ENCODE measurements around the gene CST9. TPM values are rescaled to one million over a fixed set of nuclear protein-coding genes. Genes with fewer than 3 reads are reported as not detected.

The CST9 gene
- polyA plus RNA-seq, 1 donor = not detected

DNA sequence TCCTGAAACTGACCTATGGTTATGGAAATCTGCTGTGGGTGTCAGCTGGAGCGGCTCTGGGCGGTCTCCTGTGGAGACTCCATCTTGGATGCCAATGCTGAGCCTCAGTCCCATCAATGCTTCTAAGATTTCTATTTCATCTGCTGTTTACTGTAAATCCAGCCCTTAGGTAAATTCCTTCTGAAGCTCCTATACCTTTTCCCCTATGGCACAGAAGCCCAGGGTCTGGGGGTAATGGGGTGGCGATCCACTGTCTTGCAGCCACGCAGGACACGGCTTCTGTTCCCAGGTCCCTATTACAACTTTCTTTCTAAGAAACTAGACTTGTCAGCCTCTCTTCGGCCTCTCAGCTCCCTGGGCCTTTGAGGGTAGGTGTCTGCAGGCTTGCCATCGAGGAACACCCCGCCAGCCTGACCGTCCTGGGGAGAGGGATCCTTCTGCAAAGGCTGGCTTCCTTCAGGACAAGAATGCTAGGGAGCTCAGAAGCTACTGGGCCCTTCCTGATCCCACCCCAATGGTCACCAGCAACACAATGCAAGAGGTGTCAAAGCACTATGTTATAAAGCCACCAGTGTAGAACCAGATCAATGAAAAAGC, 25.6 kb upstream of the CST9 start:
- no CpG with 5 or more reads among the region's 9 CpGs for WGBS (ENCODE audit: insufficient coverage, low lambda C conversion rate)
- H3K27ac ChIP-seq (ENCODE audit: low read length) = no peak overlapping the region
- peaks cover 41% of the 10 kb centered on the region for H3K36me3 ChIP-seq (ENCODE audit: control insufficient read depth, insufficient read depth, low read length)

DNA sequence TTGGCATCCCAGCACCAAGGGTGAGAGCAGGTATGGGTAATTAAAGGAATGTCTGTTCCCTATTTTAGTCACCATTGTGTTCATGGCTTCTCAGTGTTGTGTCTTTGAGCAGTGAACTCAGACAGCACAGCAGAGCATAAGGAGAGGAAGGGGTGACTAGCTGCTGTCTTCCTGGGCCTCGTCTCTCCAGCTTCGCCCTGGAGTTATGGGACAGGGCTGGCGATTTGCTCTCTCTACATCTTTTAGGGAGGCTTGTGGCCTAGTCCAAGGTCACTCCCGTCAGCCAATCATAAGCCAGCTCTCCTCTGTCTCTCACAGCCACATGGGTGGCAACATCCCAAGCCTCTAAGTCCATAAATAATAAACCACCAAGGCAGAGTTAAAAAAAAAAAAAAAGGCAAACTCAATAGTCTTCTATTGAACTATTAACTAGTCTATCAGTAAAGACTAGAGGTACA, 24.7 kb upstream of the CST9 start:
- Histone ChIP-seq H3K27ac (ENCODE audit: low read length) (peak overlapping the region; percentile 85), H3K27me3 (ENCODE audit: control insufficient read depth, insufficient read depth, low read length) (no peaks in the 10 kb centered on the region), H3K4me1 (ENCODE audit: control insufficient read depth, insufficient read depth, low read length) (peaks cover 32% of the 10 kb centered on the region), H3K9me3 (ENCODE audit: control insufficient read depth, low read depth, low read length) (no peaks in the 10 kb centered on the region), H3K36me3 (ENCODE audit: control insufficient read depth, insufficient read depth, low read length) (peaks cover 38% of the 10 kb centered on the region), H3K4me3 (ENCODE audit: low read length) (no peak overlapping the region)
- DNase-seq = no peak
- no CpG with 5 or more reads among the region's 4 CpGs for WGBS (ENCODE audit: insufficient coverage, low lambda C conversion rate)

More for the DNA sequence above, 25.6 kb upstream of the CST9 start:
- Histone ChIP-seq H3K9me3 (ENCODE audit: control insufficient read depth, low read depth, low read length) (no peaks in the 10 kb centered on the region), H3K4me1 (ENCODE audit: control insufficient read depth, insufficient read depth, low read length) (peaks cover 33% of the 10 kb centered on the region), H3K4me3 (ENCODE audit: low read length) (no peak overlapping the region), H3K27me3 (ENCODE audit: control insufficient read depth, insufficient read depth, low read length) (no peaks in the 10 kb centered on the region)
- DNase-seq = no peak

DNA sequence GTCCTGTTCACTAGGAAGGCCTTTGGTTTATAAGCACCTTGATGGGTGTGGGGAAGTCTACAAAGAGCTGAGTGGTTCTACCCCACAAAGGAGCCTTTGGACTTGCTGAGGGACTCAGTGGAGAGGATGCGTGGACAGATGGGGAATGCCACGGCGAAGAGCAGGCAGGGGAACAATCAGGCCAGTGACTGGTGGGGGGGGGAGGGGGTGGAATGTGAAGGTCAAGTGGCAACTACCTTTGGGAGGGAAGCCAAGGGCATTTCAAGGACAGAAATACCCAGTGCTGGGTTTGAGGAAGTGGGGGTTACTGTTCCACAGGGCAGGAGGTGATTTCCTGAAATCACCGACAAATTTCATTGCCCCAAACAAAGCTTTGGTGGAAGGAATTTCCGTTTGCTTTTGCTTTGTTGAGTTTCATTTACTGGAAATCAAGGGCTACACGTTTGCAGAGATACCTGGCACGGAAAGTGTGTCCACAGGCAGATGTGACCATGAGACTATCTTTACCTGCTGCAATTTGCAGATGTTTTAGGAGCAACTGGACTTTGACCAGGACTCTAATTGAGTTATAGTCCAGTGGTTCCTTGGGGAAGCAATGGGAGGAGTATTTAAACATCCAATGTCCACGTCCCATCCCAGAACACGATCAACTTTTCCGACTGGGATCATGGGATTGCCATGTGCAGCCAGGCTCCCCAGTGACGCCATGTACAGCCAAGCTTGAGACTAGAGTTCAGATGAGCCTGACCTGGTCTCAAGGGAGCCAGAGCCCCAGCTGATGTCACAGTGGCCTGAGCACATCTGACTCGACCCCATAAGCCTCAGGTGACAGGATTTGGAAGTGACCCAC, 24.1 kb upstream of the CST9 start:
- H3K9me3 ChIP-seq (ENCODE audit: control insufficient read depth, low read depth, low read length) = no peaks in the 10 kb centered on the region
- peaks cover 32% of the 10 kb centered on the region for H3K36me3 ChIP-seq (ENCODE audit: control insufficient read depth, insufficient read depth, low read length)
- H3K27me3 ChIP-seq (ENCODE audit: control insufficient read depth, insufficient read depth, low read length) = no peaks in the 10 kb centered on the region
- DNase-seq = peak in 1 of 2 donors; percentile 40
- H3K27ac ChIP-seq (ENCODE audit: low read length) = peak overlapping the region; percentile 85
- H3K4me3 ChIP-seq (ENCODE audit: low read length) = no peak overlapping the region
- peaks cover 30% of the 10 kb centered on the region for H3K4me1 ChIP-seq (ENCODE audit: control insufficient read depth, insufficient read depth, low read length)
- WGBS (ENCODE audit: insufficient coverage, low lambda C conversion rate) = no CpG with 5 or more reads among the region's 12 CpGs

DNA sequence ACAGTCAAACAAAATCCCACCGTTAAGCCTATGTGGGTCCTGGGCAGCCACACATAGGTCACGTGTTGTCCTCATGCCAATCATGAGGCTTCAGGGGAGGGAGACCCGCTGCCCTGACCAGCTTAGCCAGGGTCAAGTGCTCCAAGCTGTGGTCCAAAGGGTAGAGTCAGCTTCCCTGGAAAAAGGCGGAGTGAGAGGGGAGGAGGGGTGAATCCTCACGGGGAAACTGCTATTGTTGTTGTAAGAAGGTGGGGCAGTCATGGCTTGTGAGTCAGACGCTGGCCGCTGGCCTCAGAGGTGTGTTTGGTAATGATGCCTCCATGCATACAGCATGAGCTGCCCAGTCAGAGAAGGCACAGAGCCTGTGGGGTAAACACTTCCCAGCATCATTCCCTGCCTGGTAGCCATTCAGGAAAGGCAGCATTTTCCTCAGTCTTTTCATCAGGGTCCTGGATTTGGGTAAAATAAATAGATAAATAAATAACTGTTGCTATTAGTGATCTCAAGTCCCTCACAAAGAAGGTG, 23.4 kb upstream of the CST9 start:
- WGBS (ENCODE audit: insufficient coverage, low lambda C conversion rate) = no CpG with 5 or more reads among the region's 7 CpGs
- no peak overlapping the region for H3K4me3 ChIP-seq (ENCODE audit: low read length)
- H3K27ac ChIP-seq (ENCODE audit: low read length) = peak overlapping the region; percentile 85
- peak; percentile 92 to 97 for DNase-seq
- no peaks in the 10 kb centered on the region for H3K9me3 ChIP-seq (ENCODE audit: control insufficient read depth, low read depth, low read length)
- H3K36me3 ChIP-seq (ENCODE audit: control insufficient read depth, insufficient read depth, low read length) = peaks cover 26% of the 10 kb centered on the region
- no peaks in the 10 kb centered on the region for H3K27me3 ChIP-seq (ENCODE audit: control insufficient read depth, insufficient read depth, low read length)
- peaks cover 31% of the 10 kb centered on the region for H3K4me1 ChIP-seq (ENCODE audit: control insufficient read depth, insufficient read depth, low read length)

DNA sequence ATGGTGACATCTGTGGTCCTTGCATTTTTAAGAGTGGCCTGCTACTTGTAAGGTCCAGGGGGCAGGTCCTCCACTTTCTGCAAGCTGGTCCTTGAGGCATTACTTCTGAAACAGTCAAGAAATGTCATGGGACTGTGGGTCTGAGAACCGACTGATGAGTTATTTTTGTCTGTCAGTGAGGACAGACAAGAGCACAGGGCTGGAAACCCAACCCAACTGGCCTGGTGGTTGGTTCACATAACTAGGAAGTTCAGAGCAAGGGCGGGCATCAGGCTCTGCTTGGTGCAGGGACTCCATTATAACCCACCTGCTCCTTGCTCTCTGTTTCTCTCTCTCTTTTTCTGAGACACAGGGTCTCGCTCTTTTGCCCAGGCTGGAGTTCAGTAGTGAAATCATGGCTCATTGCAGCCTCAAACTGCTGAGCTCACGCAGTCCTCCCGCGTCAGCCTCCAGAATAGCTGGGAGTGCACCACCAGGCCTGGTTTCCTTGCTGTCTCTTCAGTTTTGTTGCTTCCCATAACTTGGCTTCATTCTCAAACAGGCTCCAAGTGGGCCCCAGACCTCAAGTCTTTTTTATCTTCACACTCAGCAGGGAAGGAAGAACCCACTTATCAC, 22.8 kb upstream of the CST9 start:
- Histone ChIP-seq H3K36me3 (ENCODE audit: control insufficient read depth, insufficient read depth, low read length) (peaks cover 21% of the 10 kb centered on the region), H3K27ac (ENCODE audit: low read length) (peak overlapping the region; percentile 76), H3K4me1 (ENCODE audit: control insufficient read depth, insufficient read depth, low read length) (peaks cover 36% of the 10 kb centered on the region), H3K4me3 (ENCODE audit: low read length) (no peak overlapping the region), H3K9me3 (ENCODE audit: control insufficient read depth, low read depth, low read length) (no peaks in the 10 kb centered on the region), H3K27me3 (ENCODE audit: control insufficient read depth, insufficient read depth, low read length) (no peaks in the 10 kb centered on the region)
- no peak for DNase-seq
- WGBS (ENCODE audit: insufficient coverage, low lambda C conversion rate) = no CpG with 5 or more reads among the region's 6 CpGs

DNA sequence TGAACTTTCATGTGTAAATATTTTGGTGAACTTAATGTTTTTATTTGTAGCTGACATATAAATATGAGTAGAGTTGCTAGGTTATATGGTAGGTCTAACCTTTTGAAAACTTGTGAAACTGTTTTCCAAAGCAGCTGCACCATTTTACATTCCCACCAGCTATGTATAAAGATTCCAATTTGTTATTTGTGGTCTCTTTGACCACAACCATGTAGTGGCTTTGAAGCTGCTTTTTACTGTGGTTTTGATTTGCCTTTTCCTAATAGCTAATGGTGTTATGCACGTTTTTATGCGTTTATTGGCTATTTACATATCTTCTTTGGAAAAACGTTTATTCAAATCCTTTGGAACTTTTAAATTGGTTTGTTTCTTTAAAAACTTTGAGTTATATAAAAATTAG, 21.8 kb upstream of the CST9 start:
- H3K9me3 ChIP-seq (ENCODE audit: control insufficient read depth, low read depth, low read length) = no peaks in the 10 kb centered on the region
- H3K4me3 ChIP-seq (ENCODE audit: low read length) = no peak overlapping the region
- no peak overlapping the region for H3K27ac ChIP-seq (ENCODE audit: low read length)
- 64% methylated on average over 3 of the region's 3 CpGs for WGBS (ENCODE audit: insufficient coverage, low lambda C conversion rate)
- H3K36me3 ChIP-seq (ENCODE audit: control insufficient read depth, insufficient read depth, low read length) = peaks cover 12% of the 10 kb centered on the region
- no peak for DNase-seq
- peaks cover 36% of the 10 kb centered on the region for H3K4me1 ChIP-seq (ENCODE audit: control insufficient read depth, insufficient read depth, low read length)
- H3K27me3 ChIP-seq (ENCODE audit: control insufficient read depth, insufficient read depth, low read length) = no peaks in the 10 kb centered on the region

DNA sequence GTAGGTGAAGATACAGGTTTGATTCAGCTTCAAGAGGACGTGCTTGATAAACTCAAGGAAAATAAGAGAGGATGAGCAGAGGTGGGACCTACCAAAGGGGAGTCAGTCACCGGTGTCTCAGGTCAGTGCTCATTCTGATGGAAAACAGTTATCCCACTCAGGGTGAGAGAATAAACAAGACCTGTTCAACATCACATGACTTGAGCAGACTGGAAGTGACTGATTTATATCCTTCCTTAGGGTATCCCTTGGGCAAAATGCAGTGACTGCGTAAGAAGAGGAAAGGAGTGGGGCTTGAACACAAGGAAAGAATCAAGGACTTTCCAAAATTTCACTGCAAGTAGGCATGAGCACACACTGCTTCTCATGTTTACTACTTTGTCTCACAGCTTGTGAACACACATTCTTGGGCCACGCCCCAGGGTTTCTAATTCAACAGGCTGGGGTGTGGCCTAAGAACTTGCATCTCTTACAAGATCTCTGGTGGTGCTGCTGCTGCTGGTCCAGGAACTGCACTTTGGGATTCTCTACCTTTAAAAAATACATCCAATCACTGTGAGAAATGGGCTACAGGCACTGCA, 20.4 kb upstream of the CST9 start:
- no peaks in the 10 kb centered on the region for H3K27me3 ChIP-seq (ENCODE audit: control insufficient read depth, insufficient read depth, low read length)
- WGBS (ENCODE audit: insufficient coverage, low lambda C conversion rate) = 20% methylated on average over 1 of the region's 4 CpGs

DNA sequence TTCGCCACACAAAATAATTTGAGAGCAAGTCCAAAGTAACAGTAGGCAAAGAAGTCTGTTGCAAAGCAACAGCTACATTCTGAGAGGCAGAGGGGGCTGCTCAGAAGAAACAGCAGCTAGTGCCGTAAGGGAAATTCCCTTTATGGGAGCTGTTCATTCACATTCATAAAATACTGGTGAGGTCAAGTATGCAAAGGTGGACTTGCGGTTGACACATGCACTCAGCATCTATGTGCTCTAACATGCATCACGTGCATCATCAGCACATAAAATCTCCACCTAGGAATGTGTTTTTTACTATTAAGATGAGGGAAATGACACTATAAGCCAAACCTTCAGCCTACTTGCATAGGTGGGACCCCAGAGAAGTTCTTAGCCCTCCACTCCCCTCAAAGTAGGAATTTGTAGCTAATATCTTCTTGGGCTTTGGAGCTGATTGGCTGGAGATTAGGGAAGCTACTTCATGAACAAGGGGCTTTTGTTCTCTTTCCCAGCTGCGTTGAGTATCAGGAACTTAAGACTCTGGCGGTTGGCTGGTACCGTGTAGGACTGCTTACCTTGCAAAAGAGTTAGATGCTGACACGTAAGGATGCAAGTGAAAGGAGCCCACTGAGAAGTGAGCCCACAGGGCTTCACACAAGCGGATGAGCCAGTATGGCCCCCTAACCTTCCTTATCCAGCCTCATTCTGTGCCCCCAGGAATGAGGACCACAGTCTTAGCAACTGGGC, 19.7 kb upstream of the CST9 start:
- Histone ChIP-seq H3K4me3 (ENCODE audit: low read length) (no peak overlapping the region), H3K9me3 (ENCODE audit: control insufficient read depth, low read depth, low read length) (no peaks in the 10 kb centered on the region), H3K27ac (ENCODE audit: low read length) (no peak overlapping the region), H3K27me3 (ENCODE audit: control insufficient read depth, insufficient read depth, low read length) (no peaks in the 10 kb centered on the region), H3K36me3 (ENCODE audit: control insufficient read depth, insufficient read depth, low read length) (no peaks in the 10 kb centered on the region), H3K4me1 (ENCODE audit: control insufficient read depth, insufficient read depth, low read length) (peaks cover 36% of the 10 kb centered on the region)
- peak in 1 of 2 donors; percentile 43 for DNase-seq
- 80% methylated on average over 1 of the region's 9 CpGs for WGBS (ENCODE audit: insufficient coverage, low lambda C conversion rate)

More for the DNA sequence above, 20.4 kb upstream of the CST9 start:
- Histone ChIP-seq H3K27ac (ENCODE audit: low read length) (no peak overlapping the region), H3K4me3 (ENCODE audit: low read length) (no peak overlapping the region), H3K36me3 (ENCODE audit: control insufficient read depth, insufficient read depth, low read length) (no peaks in the 10 kb centered on the region), H3K9me3 (ENCODE audit: control insufficient read depth, low read depth, low read length) (no peaks in the 10 kb centered on the region), H3K4me1 (ENCODE audit: control insufficient read depth, insufficient read depth, low read length) (peaks cover 36% of the 10 kb centered on the region)
- DNase-seq = peak in 1 of 2 donors; percentile 44

DNA sequence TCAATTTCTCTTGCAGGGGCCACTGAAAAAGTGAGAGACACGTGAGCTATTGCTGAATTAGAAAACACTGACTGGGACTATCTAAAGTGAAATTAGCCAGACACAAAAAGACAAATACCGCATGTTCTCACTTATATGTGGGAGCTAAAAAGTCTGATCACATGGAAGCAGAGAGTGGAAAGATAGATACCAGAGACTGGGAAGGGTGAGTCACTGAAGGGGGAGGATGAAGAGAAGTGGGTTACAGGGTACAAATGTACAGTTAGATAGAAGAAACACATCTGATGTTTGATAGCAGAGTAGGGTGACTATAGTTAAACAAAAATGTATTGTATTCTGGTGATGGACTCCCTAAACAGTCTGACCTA, 18.6 kb upstream of the CST9 start:
- no peaks in the 10 kb centered on the region for H3K9me3 ChIP-seq (ENCODE audit: control insufficient read depth, low read depth, low read length)
- H3K27ac ChIP-seq (ENCODE audit: low read length) = peak overlapping the region; percentile 68
- H3K4me1 ChIP-seq (ENCODE audit: control insufficient read depth, insufficient read depth, low read length) = peaks cover 25% of the 10 kb centered on the region
- no peak overlapping the region for H3K4me3 ChIP-seq (ENCODE audit: low read length)
- DNase-seq = peak in 1 of 2 donors; percentile 58
- no peaks in the 10 kb centered on the region for H3K36me3 ChIP-seq (ENCODE audit: control insufficient read depth, insufficient read depth, low read length)
- WGBS (ENCODE audit: insufficient coverage, low lambda C conversion rate) = 17% methylated on average over 1 of the region's 2 CpGs
- no peaks in the 10 kb centered on the region for H3K27me3 ChIP-seq (ENCODE audit: control insufficient read depth, insufficient read depth, low read length)

Measured in large intestine (tissue), 3 donors.